ENCODE measurements around the gene IL37.
A peak's percentile ranks its signal among the peaks of the same experiment; 100 is the strongest.
"Not testable (repeated sequence)": the region's sequence is repeated elsewhere in the genome, so short reads cannot be mapped to it uniquely, and the experiment has no call there.

IL37 gene

DNA sequence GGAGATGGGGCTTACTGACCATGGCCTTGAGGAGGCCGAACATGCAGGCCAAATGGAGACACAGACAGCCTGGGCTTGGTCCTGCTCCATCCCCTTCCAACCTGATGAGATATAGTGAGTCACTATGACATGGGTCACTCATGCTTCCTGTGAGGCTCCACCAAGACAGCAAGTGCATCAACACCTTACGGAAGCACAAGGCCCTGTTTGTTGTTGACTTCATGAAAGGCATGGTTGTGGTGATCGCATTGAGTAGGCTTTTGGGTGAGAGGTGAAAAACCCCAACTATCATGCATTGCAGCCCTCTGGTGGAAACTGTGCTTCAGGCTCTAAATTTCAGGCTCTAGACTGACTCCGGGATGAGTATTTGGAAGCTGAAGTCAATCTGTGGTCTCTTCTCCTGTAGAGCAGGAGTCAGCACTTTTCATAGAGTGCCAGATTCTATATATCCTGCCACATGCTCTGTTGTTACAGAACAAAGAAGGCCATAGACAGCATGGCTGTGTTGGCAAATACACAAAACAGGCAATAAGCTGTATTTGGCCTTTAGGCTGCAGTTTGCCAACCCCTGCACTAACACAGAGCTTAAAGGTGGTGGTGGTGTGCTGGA lies 10.1 kb downstream of the IL37 start:
- FAIRE-seq (peak; percentile 9), DNase-seq (ENCODE audit: low spot score) (peak; percentile 48)

DNA sequence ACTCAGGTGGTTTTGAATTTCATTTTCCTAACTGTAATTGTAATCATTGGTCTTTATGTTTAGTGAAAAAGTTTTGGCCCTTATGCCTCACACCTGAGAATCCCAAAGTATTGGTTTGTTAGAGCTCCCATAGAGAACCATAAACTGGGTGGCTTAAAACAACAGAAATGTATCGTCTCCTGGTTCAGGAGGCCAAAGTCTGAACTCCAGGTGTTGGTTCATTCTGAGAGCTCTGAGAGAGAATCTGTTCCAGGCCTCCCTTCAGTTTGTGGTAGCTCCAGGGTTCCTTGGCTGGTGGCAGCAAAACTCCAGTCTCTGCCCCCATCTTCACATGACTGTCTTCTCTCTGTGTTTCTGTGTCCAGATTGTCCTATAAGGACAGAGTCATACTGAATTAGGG lies 11.0 kb downstream of the IL37 start:
- FAIRE-seq = no peak
- no peak for DNase-seq (ENCODE audit: low spot score)

DNA sequence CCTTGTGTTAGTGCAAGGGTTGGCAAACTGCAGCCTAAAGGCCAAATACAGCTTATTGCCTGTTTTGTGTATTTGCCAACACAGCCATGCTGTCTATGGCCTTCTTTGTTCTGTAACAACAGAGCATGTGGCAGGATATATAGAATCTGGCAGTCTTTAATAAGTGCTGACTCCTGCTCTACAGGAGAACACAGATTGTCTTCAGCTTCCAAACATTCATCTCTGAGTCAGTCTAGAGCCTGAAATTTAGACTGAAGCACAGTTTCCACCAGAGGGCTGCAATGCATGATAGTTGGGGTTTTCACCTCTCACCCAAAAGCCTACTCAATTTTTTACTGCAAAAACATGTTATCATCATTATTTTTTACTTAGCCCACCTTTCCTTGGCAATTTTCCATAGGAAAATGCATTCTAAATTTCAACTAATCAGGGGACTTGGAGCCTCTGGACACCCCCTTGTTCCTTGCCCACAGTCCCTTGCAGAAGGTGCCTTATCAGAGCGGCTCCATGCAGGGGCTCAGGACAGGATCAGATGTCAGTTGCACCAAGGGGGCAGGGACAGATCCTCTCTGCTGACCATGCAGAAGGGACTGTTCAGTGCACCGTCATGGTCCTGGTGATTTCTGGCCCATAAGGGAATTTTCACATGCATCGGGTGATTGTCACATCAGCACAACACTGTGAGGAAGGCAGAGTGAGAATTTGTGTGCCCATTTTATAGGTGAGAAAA lies 12.4 kb downstream of the IL37 start:
- no peak for DNase-seq (ENCODE audit: low spot score)
- peak; percentile 27 for FAIRE-seq

DNA sequence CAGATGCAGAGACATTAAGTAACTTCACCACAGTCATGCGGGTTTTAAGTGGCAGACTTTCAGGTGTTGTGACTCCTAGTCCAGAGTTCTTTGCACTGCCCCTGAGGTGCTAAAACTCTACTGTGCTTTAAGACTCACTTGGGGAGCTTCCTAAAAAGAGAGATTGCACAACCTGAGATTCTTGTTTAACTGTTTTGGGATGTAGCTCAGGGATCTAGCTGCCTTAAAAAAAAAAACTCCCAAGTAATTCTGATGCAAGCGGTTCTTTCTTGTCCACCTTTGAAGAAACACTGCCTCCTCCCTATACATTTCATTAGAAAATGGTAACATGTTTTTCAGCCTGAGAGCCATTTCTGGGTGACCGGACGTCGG lies 13.0 kb downstream of the IL37 start:
- no peak for FAIRE-seq
- DNase-seq (ENCODE audit: low spot score) = no peak

DNA sequence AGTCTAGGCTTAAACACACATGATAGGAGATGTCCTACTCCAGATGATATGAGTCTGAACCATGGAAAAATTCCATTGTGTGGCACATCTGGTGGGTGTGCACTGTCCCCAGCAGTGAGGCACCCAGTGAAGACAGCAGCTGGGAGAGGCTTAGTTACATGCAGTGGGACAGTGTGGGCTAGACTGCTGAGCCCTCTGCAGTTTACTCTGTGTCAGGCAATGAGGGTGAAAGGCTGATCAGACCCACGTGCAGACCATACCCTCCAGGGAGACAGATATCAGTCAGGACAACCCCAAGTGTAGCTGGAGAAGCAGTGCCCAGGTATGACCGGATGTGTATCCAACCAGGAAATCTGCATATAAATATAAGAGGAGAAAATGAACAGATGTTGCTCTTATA lies 13.4 kb downstream of the IL37 start:
- DNase-seq (ENCODE audit: low spot score) (no peak), FAIRE-seq (no peak)

DNA sequence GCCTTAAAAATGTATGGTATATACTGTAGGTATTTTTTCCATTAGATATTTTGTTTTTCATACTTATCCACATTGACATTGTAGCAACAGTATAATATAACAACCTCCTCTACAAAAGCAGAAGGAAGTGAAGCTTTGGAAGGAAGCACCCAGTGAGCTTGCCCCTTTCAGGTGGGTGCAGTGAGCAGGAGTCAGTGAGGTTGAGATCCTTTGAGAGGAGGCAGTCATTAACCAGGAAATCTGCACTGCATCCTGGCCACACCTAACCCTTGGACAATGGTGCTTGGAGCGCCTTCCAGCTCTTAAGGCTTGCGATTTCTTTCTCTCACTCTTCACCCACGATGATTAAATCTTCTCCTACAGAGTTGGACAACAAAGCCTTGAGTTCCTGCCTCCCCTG lies 13.9 kb downstream of the IL37 start:
- DNase-seq (ENCODE audit: low spot score) (no peak), FAIRE-seq (no peak)

DNA sequence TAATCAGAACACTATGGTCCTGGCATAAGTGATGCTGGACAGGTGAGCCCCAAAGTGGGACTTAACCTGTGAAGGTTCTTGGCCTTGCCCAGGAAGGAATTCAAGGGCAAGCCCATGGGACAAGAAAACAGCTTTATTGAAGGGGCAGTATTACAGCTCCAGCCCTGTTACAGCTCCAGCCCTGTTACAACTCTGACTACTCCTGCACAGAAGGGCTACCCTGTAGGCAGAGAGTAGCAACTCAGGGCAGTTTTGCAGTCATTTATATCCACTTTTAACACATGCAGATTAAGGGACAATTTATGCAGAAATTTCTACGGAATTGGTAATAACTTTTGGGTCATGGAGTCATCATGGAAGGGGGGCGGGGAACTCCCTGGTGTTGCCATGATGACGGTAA lies 15.7 kb downstream of the IL37 start:
- FAIRE-seq (no peak), DNase-seq (ENCODE audit: low spot score) (no peak)

DNA sequence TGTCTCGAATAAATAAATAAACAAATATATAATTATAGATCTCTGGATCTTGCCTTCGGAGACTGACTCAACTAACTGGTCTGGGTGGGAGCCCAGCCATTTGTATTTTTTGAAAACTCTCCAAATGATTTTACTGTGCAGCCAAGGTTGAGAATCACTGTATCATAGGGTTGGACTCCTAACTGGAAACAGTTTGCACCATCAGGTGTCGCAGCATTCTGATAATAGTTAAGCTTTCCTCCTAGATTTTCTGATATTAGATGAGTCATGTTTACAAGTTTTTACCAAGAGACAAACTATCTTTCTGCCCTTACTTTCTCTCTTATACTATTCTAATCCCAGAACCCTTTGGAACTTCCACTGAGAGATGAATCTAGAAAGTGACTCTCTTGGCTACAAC lies 16.8 kb downstream of the IL37 start:
- FAIRE-seq (no peak), DNase-seq (ENCODE audit: low spot score) (no peak)

DNA sequence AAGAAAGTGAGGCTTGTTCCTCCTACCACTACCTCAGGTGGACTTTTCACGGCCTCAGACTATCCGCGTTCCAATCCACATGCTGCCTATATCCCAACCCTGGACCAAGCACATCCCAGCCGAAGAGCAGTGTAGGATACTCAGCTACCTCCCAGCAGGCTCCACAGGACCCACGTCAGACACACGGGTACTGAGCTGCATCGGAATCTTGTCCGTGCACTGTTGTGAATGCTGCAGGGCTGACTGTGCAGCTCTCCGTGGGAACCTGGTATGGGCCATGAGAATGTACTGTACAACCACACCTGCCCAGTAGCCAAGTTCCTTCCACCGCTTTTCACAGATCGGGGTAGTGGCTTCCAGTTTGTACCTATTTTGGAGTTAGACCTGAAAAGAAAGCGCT lies 22.3 kb downstream of the IL37 start:
- FAIRE-seq (peak; percentile 32), DNase-seq (ENCODE audit: low spot score) (no peak)

DNA sequence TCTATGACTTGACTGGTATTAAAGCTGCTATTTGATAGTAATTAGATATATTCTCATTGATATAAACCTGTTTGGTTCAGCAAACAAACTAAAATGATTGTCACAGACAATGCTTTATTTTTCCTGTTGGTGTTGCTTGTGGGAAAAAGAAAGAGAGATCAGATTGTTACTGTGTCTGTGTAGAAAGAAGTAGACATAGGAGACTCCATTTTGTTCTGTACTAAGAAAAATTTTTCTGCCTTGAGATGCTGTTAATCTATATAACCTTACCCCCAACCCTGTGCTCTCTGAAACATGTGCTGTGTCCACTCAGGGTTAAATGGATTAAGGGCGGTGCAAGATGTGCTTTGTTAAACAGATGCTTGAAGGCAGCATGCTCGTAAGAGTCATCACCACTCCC lies 23.2 kb downstream of the IL37 start:
- not testable (repeated sequence) for DNase-seq (ENCODE audit: low spot score); FAIRE-seq

DNA sequence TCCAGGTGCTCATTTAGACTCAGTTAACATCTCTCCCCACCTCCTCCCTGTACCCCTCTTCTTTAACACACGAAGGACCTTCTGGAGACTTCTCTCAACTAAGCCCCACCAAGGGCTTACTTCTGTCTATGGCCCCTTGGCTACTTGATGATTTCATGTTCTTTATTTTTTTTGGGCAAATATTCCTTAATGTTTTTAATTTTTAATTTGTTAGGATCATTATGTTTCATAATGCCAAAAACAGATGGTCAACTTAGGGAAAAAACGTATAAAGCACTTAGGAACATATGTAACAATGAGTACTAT lies 25.9 kb downstream of the IL37 start:
- DNase-seq (ENCODE audit: low spot score) (no peak), FAIRE-seq (no peak)

DNA sequence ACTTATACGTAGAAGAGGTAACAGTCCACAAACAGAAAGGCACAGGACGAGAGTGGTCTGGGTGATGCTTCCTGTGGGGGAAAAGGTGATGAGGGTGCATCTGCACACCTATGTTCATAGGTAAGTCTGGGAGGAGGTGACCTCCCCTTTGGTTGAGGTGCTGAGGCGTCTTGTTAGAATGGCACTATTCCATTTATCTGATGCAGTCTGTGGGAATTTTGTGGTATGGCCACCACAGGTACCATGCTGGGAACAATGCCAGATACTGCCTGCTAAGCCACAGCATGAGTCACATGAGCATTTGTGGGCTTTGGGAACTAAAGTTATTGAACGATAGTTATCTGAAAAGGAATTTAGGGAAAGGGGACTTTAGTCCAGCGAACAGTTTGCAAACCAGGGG lies 27.9 kb downstream of the IL37 start:
- FAIRE-seq = peak; percentile 94

DNA sequence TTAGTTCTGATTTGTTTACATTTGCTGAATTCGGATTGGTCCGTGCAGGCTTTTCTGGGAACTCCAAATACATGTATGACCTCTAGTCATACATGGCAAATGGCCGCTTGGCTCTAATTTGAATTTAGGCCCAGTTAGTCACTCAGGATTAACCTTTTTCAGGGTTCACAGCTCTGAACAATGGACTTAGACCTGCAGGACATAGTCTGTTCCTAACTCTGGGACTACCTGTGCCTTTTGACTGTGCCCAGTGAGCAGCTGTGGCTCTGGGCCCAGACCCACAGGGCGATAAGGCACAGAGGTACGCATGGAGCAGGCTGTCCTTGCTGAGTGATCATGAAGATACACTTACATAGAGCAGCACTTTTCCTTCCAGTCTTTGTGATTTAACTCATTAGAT lies 28.5 kb downstream of the IL37 start:
- FAIRE-seq (peak; percentile 46), DNase-seq (ENCODE audit: low spot score) (no peak)

More for the DNA sequence above, 27.9 kb downstream of the IL37 start:
- DNase-seq (ENCODE audit: low spot score) = peak; percentile 87

DNA sequence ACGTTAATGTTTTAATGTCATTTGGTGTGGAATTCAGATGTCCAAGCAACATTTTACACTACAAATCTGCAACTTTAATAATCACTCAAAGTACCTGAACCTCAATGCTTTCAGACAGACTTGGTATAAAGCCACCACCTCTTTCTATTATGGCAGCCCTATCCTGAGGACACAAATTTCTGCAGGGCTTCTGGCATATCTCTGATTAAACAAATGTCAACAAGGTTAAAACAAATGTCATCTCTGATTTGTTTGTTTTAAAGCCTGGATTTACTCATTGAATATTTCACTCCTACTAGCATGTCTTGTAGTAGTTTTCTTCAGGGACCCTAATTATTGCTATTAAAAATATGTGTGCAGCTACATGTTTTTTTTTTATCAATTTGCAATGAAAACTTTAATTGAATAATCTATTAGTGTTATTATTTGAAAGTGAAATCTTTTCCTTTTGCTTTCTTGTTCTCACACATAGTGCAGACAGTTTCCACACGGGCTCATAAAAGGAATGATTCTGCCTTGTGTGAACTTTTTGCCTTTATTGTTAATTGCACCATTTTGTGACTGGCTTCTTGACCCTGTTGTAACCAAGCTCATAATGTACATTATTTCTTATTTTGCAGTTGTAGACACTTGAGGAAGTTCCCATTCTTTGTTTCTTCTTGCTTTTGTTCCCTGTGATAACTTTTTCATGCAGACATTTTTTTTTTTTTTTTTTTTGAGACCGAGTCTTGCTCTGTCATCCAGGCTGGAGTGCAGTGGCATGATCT lies 30.1 kb downstream of the IL37 start:
- FAIRE-seq (no peak), DNase-seq (ENCODE audit: low spot score) (no peak)

DNA sequence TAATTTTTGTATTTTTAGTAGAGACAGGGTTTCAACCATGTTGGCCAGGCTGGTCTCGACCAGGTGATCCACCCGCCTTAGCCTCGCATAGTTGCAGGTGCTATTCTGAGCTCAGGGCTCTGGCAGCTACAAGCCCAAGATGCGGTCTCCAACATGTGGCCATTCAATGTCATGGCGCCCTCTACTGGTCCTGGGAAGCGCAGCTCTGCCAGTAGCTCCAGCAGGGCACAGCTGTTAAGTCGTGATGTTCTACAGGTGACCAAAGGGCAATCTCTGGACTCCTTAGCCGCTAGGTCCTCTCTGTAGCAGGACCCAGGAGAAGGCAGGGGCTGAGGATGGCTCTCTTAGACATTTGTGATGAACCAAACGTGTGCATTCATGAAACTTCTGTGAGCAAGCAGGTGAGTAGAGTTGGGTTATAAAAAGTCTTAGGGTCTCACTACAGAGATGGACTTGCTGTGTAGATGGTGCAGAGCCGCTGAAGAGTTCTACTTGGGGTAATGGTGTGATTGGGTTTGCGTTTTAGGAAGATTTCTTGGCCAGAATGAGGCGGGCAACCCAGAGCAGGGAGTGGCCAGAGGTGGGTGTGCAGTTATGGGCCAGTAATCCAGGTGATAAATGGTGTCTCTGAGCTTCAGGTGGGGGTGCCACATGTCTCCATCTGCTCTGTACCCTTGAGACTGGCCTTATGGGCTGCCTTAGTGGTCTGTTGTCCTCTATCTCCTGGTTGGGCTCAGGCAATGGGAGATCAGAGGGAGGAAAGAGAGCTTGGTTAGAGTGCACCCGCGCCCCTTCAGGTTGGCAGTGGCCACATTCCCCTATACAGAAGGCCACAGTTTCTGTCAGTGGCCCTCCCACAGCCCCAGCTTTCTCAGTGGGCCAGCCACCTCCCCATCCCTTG lies 31.0 kb downstream of the IL37 start:
- peak; percentile 86 for DNase-seq (ENCODE audit: low spot score)
- FAIRE-seq = peak; percentile 55

DNA sequence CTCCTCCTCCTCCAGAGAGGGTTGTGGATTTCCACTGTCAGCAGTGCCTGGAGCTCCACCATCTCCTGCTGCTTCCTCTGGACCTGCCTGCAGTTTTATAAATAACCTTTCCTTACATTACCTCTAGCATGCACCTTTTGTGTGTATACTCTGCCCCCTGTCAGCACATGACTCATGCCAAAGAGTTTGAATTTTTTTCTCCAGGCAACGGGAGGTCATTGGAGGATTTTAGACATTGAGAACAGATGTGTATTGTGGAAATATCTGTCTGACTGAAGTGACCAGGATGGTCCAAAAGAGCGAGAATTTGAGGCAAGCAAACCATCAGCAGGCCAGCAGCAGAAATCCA lies 31.7 kb downstream of the IL37 start:
- no peak for FAIRE-seq
- no peak for DNase-seq (ENCODE audit: low spot score)

DNA sequence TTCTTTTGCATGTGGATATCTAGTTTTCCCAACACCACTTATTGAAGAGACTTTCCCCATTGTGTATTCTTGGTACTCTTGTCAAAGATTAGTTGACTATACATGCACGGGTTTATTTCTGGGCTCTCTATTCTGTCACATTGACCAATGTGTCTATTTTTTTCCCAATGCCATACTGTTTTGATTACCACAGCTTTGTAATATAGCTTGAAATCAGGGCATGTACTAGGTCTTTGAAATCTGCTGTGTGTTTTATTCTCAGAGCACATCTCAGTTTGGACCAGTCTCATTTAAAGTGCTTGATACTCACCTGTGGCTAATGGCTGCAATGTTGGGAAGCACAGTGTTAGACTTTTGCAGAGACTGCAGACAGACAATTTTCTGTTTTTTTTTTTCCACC lies 34.0 kb downstream of the IL37 start:
- no peak for FAIRE-seq
- no peak for DNase-seq (ENCODE audit: low spot score)

DNA sequence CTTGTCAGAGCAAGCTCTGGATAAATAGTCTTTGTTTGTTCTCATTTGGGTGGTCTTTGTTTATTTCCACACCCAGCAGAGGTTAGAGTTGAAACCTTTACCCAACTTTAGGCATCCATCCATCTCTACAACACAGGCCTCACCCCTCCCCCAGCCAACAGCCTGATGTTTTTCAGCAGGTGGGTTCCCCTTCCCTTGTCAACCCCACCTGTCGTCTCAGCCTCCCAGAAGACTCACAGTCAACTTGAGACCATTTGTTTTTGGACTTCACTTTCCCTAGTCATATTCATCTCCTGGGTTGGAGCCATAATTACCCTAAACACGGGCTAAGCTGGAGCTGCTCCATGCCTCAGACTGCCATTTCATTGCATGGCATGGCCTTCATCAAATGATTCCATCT lies 35.1 kb downstream of the IL37 start:
- no peak for FAIRE-seq
- no peak for DNase-seq (ENCODE audit: low spot score)

DNA sequence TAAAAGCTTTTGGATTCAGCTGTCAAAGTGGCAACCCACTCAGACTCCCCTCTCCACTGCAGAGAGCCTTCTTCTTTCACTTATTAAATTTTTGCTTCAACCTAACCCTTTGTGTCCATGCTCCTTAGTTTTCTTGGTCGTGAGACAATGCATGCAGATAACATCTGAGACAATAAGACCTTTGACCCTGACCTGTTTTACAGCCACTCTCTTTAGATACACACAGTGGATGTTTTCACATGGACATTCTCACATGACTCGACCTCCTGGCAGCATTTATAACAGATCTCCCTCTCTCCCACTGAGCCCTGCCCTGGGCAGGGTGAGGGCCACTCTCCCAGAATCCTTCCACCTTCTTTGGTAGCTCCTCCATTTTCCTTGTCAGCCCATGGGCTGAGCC lies 36.4 kb downstream of the IL37 start:
- no peak for FAIRE-seq
- DNase-seq (ENCODE audit: low spot score) = no peak

DNA sequence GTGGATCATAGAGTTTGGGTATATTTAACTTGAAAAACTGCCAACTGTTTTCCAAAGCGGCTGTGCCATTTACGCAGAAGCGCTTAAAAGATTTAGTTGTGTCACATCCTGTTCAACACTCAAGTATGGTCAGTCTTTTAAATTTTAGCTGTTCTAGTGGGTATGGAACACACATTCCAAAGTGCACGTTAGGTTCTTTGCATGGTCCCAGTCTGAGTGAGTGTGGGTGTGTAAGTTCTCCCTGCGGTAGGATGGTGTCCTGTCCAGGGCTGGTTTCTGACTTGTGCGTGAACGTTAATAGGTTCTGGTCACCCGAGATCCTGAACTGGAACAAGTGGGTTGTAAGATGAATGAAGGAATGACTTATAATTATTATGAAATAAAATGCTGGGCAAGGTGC lies 38.5 kb downstream of the IL37 start:
- DNase-seq (ENCODE audit: low spot score) = no peak
- no peak for FAIRE-seq

DNA sequence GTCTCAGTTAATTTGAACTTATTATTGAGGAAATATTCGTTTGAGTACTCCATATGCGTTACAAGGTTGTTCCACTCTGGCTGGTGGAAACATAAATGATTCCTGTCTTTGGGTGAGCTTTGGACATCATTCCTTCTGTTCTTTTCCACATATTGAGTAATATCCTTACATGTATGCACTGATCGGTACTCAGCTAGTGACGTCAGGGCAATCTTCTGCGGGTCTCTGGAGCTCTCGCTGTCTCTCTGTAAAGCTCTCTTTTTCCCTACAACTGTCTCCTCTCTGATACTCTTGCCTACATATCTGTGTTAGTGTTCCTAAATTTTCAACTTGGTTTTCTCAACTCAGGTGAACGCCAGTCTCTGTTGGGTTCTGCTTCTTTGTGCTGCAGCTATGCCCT lies 43.4 kb downstream of the IL37 start:
- FAIRE-seq (no peak), DNase-seq (ENCODE audit: low spot score) (no peak)

DNA sequence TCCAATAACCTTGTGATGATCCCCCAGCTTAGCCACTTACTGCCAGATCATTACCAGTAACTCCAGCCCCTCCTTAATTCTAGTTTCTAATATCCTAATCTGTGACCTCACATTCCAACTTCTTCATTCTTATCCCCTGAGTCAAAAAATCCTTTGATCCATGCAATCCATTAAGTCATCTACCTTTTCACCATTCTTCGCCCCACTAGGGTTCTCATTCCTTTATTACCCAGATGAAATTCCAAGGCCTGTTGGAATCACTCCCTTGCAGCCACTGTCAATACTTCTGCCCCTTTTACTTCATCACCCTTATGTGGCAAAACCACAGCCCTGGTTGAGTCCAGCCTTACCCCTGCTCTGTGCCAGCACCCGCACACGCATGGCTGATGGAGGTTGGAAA lies 46.5 kb downstream of the IL37 start:
- DNase-seq (ENCODE audit: low spot score) (peak; percentile 49), FAIRE-seq (no peak)
